Psoas muscle (tissue), 8 donors: ENCODE data around the gene FOCAD. TPM values are rescaled to one million over a fixed set of nuclear protein-coding genes. Genes with fewer than 3 reads are reported as not detected.

Experiments used
- ATAC-seq, 4 donors: fragments of 200-7000 bp; cut with Tn5 transposase; one replicate each; pipeline ENCODE4 v1.9.1; 2020; ENCODE audit warnings: moderate library complexity in 3 of 4, mild to moderate bottlenecking in 2 of 4
- DNase-seq, 2 donors: peaks; one replicate each; pipeline ENCODE4 v3.0.0-alpha.2; 2020
- H3K27ac ChIP-seq: fragments of 200-600 bp; one replicate; pipeline ENCODE4 v1.8.0; 2022
- H3K27me3 ChIP-seq, 3 donors: fragments of 200-600 bp in 1 of 3; one replicate each; pipeline versions ENCODE4 v1.6.1 to v1.8.0; 2013 to 2022; ENCODE audit warnings: low read length in 2 of 3, mild to moderate bottlenecking in 2 of 3, moderate library complexity in 1 of 3; ENCODE audit not compliant: insufficient read depth in 3 of 3
- H3K36me3 ChIP-seq, 2 donors: fragments of 200-600 bp in 1 of 2; one replicate each; pipeline versions ENCODE4 v1.6.1 to v1.8.0; 2013 to 2022; ENCODE audit warnings: low read depth in 1 of 2, mild to moderate bottlenecking in 1 of 2, moderate library complexity in 1 of 2; ENCODE audit not compliant: insufficient read depth in 1 of 2
- H3K4me1 ChIP-seq: fragments of 200-600 bp; one replicate; pipeline ENCODE4 v1.8.0; 2022
- H3K4me3 ChIP-seq: fragments of 200-600 bp; one replicate; pipeline ENCODE4 v1.8.0; 2022; ENCODE audit warnings: mild to moderate bottlenecking
- H3K9me3 ChIP-seq: fragments of 200-600 bp; one replicate; pipeline ENCODE4 v1.8.0; 2022
- WGBS, 3 donors: extraction: QIAGEN DNeasy Blood & Tissue Kit; methylation state at CpG; one replicate each; pipeline versions ENCODE4 v1.1.6 to v1.1.7; 2013; 5-methylcytosine and 5-hydroxymethylcytosine counted together
- intact Hi-C, 2 donors: fragments of 100-400 bp; cut with DNase I; formaldehyde crosslinking; loops; one replicate each; pipeline versions ENCODE4 v1.11.0 to v1.14.2; 2022
- polyA plus RNA-seq, 3 donors: library from polyadenylated mRNA; stranded (reverse); fragments of 200-250 nt; gene quantifications; one replicate each; pipeline ENCODE4 v1.2.3, GENCODE V29; 2013
- total RNA-seq, 4 donors: library from RNA; stranded (reverse); fragmentation: NEBNext Ultra II Directional in 2 of 4; extraction: Animal tissue kit (Norgen Biotek cat#: 25700) in 2 of 4; gene quantifications; one replicate each; pipeline versions ENCODE4 v1.2.1 to v1.2.4, GENCODE V29; 2021 to 2023
- TF ChIP-seq, protein P1 (sequence below): fragments of 200-600 bp; IDR thresholded peaks from one replicate; pipeline ENCODE4 v1.8.0; 2022; ENCODE audit warnings: antibody characterized with exemption
- donor health status: healthy with polysubstance abuse.
- donor health status: DM: no; HTN: no; CAD: no; lungs with moderate emphysema.
- donor health status: Bipolar disorder and iron deficiency.
- donor health status: healthy.
- donor health status: DM: yes; HTN: yes; CAD: no.
- donor health status: DM: no; HTN: no; CAD: no.
- donor health status: DM: no; HTN: no; CAD: no.
- donor health status: DM: yes; HTN: yes; CAD: no.

FOCAD gene
- total and polyA plus RNA-seq, 7 donors: 5.8 to 24.8 (median 12.1) TPM

DNA sequence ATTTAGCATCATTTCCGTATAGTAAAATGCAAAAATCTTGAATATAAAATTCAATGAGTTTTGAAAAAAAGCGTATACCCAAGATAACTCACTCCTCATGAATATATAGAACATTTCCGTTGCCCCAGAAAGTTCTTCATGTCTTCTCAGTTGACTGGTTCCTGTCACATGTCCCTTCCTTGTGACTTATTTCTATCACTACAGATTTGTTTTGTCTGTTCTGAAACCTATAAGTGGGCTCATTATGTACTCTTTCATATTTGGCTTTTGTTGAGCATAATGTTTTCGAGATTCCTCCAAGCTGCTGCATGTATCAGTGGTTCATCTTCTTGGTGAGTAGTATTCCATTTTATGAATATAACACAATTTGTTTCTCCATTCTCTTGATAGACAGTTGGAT, 358.4 kb downstream of the FOCAD start:
- WGBS, 3 donors: 90 to 93% (median 90%) methylated on average over 4 of the region's 4 CpGs
- H3K9me3 ChIP-seq: no peaks in the 10 kb centered on the region
- H3K4me3 ChIP-seq: no peak overlapping the region
- no peaks in the 10 kb centered on the region for H3K4me1 ChIP-seq
- H3K27ac ChIP-seq: no peak overlapping the region
- H3K27me3 ChIP-seq: no peaks in the 10 kb centered on the region
- DNase-seq (no peak), ATAC-seq (no peak)
- TF ChIP-seq, protein P1, sequence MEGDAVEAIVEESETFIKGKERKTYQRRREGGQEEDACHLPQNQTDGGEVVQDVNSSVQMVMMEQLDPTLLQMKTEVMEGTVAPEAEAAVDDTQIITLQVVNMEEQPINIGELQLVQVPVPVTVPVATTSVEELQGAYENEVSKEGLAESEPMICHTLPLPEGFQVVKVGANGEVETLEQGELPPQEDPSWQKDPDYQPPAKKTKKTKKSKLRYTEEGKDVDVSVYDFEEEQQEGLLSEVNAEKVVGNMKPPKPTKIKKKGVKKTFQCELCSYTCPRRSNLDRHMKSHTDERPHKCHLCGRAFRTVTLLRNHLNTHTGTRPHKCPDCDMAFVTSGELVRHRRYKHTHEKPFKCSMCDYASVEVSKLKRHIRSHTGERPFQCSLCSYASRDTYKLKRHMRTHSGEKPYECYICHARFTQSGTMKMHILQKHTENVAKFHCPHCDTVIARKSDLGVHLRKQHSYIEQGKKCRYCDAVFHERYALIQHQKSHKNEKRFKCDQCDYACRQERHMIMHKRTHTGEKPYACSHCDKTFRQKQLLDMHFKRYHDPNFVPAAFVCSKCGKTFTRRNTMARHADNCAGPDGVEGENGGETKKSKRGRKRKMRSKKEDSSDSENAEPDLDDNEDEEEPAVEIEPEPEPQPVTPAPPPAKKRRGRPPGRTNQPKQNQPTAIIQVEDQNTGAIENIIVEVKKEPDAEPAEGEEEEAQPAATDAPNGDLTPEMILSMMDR: no peak
- intact Hi-C loops: no loop called here
- no peaks in the 10 kb centered on the region for H3K36me3 ChIP-seq

DNA sequence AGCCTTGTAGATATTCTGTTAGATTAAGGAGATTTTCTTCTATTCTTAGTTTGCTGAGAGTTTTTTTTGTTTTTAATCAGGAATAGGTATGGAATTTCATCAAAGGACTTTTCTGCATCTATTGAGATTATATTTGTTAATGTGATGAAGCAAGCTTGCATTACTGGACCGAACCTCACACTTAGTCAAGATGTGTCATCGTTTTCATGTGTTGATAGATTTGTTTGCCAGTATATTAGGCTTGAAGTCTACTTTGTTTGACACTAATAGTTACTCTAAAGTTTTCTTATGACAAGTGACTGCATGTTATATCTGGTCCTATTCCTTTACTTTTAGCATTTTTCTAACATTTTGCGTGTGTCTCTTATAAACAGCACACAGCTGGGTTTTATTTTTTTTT, 359.8 kb downstream of the FOCAD start:
- no peaks in the 10 kb centered on the region for H3K4me1 ChIP-seq
- no peak for DNase-seq
- no peak overlapping the region for H3K27ac ChIP-seq
- no peaks in the 10 kb centered on the region for H3K9me3 ChIP-seq
- H3K36me3 ChIP-seq: no peaks in the 10 kb centered on the region
- intact Hi-C loops: no loop called here
- H3K4me3 ChIP-seq: no peak overlapping the region
- no peak for ATAC-seq
- WGBS, 3 donors: 71 to 78% (median 77%) methylated on average over 3 of the region's 3 CpGs
- peaks cover 0 to 3% (median 0%) of the 10 kb centered on the region in 3 donors for H3K27me3 ChIP-seq
- TF ChIP-seq, protein P1: no peak

Other genes with a start within 250 kb of the FOCAD start
- 1 to 10 TPM; 2.5 to 6.0 (median 3.2) TPM for gene MLLT3, start 61.8 kb upstream of the FOCAD start, total RNA-seq
- gene MLLT3, start 61.8 kb upstream of the FOCAD start, polyA plus RNA-seq: 1 to 10 TPM; 1.2 to 9.8 (median 4.3) TPM